DMS 273 (cell line): Measurements from ENCODE around the gene CD164L2.

ENCODE experiments used
- DNase-seq: peaks from one replicate; lab custom pipeline; 2025; ENCODE audit not compliant: unreplicated experiment; lab: John Stamatoyannopoulos, UW

Gene CD164L2

GRCh38 chr1:27365372-27366112 is 17.6 kb downstream of the CD164L2 start:
- DNase-seq = peak; percentile 94

- DNase-seq = no peak
Measured at GRCh38 chr1:27364696-27365371, 18.3 kb downstream of the CD164L2 start.

- DNase-seq = no peak
Measured at GRCh38 chr1:27363766-27364695, 19.1 kb downstream of the CD164L2 start.

- no peak for DNase-seq
Measured at GRCh38 chr1:27361553-27361952, 21.6 kb downstream of the CD164L2 start.

- DNase-seq = no peak
Measured at GRCh38 chr1:27361044-27361402, 22.1 kb downstream of the CD164L2 start.

- DNase-seq = no peak
Measured at GRCh38 chr1:27360159-27361043, 22.7 kb downstream of the CD164L2 start.

- DNase-seq = no peak
Measured at GRCh38 chr1:27359822-27360158, 23.3 kb downstream of the CD164L2 start.

GRCh38 chr1:27358928-27359313 is 24.2 kb downstream of the CD164L2 start:
- DNase-seq = no peak

- DNase-seq = no peak
Measured at GRCh38 chr1:27358038-27358927, 24.9 kb downstream of the CD164L2 start.

- DNase-seq = peak; percentile 83
Measured at GRCh38 chr1:27357281-27358037, 25.7 kb downstream of the CD164L2 start.

GRCh38 chr1:27356619-27357280 is 26.4 kb downstream of the CD164L2 start:
- no peak for DNase-seq

GRCh38 chr1:27356277-27356618 is 26.9 kb downstream of the CD164L2 start:
- DNase-seq = no peak

- no peak for DNase-seq
Measured at GRCh38 chr1:27355683-27356082, 27.4 kb downstream of the CD164L2 start.

- no peak for DNase-seq
Measured at GRCh38 chr1:27353629-27354028, 29.5 kb downstream of the CD164L2 start.

GRCh38 chr1:27353166-27353565 is 30.0 kb downstream of the CD164L2 start:
- no peak for DNase-seq

GRCh38 chr1:27351541-27352107 is 31.5 kb downstream of the CD164L2 start:
- no peak for DNase-seq

GRCh38 chr1:27350663-27351540 is 32.2 kb downstream of the CD164L2 start:
- no peak for DNase-seq
